BLaER1 (cell line): Measurements from ENCODE around the gene GALNT3.
A peak's percentile ranks its signal among the peaks of the same experiment; 100 is the strongest.

Experiments
- H3K27ac ChIP-seq: shearing (Covaris generic); formaldehyde crosslinking; 2 replicates; pipeline ENCODE4 v1.8.1; 2022
- H3K27me3 ChIP-seq: shearing (Covaris generic); formaldehyde crosslinking; 2 replicates; pipeline ENCODE4 v1.8.1; 2022
- H3K36me3 ChIP-seq: shearing (Covaris generic); formaldehyde crosslinking; 2 replicates; pipeline ENCODE4 v1.8.1; 2022
- H3K4me1 ChIP-seq: shearing (Covaris generic); formaldehyde crosslinking; 2 replicates; pipeline ENCODE4 v1.8.1; 2022
- H3K4me2 ChIP-seq: shearing (Covaris generic); formaldehyde crosslinking; 2 replicates; pipeline ENCODE4 v1.8.1; 2022
- H3K4me3 ChIP-seq: shearing (Covaris generic); formaldehyde crosslinking; 2 replicates; pipeline ENCODE4 v1.8.1; 2022
- H3K9ac ChIP-seq: shearing (Covaris generic); formaldehyde crosslinking; 2 replicates; pipeline ENCODE4 v1.8.1; 2022
- H3K9me3 ChIP-seq: shearing (Covaris generic); formaldehyde crosslinking; 2 replicates; pipeline ENCODE4 v1.8.1; 2022
- H4K20me1 ChIP-seq: shearing (Covaris generic); formaldehyde crosslinking; 2 replicates; pipeline ENCODE4 v1.8.1; 2022
- Cebpa-rat ChIP-seq: shearing (Covaris generic); IDR thresholded peaks from 2 replicates; pipeline ENCODE4 v1.8.1; 2022

The GALNT3 gene

GRCh38 chr2:165778653-165779451 is 15.2 kb downstream of the GALNT3 start:
- Histone ChIP-seq H3K27ac (no peak overlapping the region), H4K20me1 (no peaks in the 10 kb centered on the region), H3K4me3 (no peak overlapping the region), H3K9me3 (peaks cover 21% of the 10 kb centered on the region), H3K36me3 (0 out of 2 replicates have a peak, but pooled peaks cover 5% of the 10 kb centered on the region), H3K4me1 (peaks cover 10% of the 10 kb centered on the region), H3K9ac (no peak overlapping the region), H3K4me2 (no peak overlapping the region), H3K27me3 (no peaks in the 10 kb centered on the region)
- no peak for TF ChIP-seq Cebpa-rat

GRCh38 chr2:165778187-165778556 is 15.9 kb downstream of the GALNT3 start:
- Histone ChIP-seq H3K4me2 (no peak overlapping the region), H4K20me1 (no peaks in the 10 kb centered on the region), H3K27me3 (no peaks in the 10 kb centered on the region), H3K36me3 (peaks cover 5% of the 10 kb centered on the region; the same call in 1 of the 2 replicates), H3K4me1 (peaks cover 10% of the 10 kb centered on the region), H3K4me3 (no peak overlapping the region), H3K27ac (no peak overlapping the region), H3K9ac (no peak overlapping the region), H3K9me3 (peaks cover 28% of the 10 kb centered on the region)
- TF ChIP-seq Cebpa-rat = no peak

- Histone ChIP-seq H4K20me1 (no peaks in the 10 kb centered on the region), H3K4me3 (no peak overlapping the region), H3K4me2 (no peak overlapping the region), H3K4me1 (peaks cover 7% of the 10 kb centered on the region), H3K36me3 (peaks cover 6% of the 10 kb centered on the region; the same call in 1 of the 2 replicates), H3K27me3 (no peaks in the 10 kb centered on the region), H3K9ac (0 out of 2 replicates have a peak overlapping the region, but pooled peaks have one; percentile 36), H3K27ac (no peak overlapping the region), H3K9me3 (peaks cover 33% of the 10 kb centered on the region)
- TF ChIP-seq Cebpa-rat = no peak
These were observed 16.4 kb downstream of the GALNT3 start for GRCh38 chr2:165777522-165778186.

- H3K4me1 ChIP-seq = peaks cover 5% of the 10 kb centered on the region; the same call in 1 of the 2 replicates
- H3K36me3 ChIP-seq = peaks cover 14% of the 10 kb centered on the region; the same call in 1 of the 2 replicates
- no peak overlapping the region for H3K9ac ChIP-seq
- H3K27me3 ChIP-seq = no peaks in the 10 kb centered on the region
- H3K4me2 ChIP-seq = no peak overlapping the region
- no peak overlapping the region for H3K27ac ChIP-seq
- no peak overlapping the region for H3K4me3 ChIP-seq
- TF ChIP-seq Cebpa-rat = no peak
- H3K9me3 ChIP-seq = peaks cover 36% of the 10 kb centered on the region
- no peaks in the 10 kb centered on the region for H4K20me1 ChIP-seq
These were observed 17.3 kb downstream of the GALNT3 start for GRCh38 chr2:165776796-165777195.

- H3K27me3 ChIP-seq = no peaks in the 10 kb centered on the region
- H4K20me1 ChIP-seq = no peaks in the 10 kb centered on the region
- peaks cover 36% of the 10 kb centered on the region for H3K9me3 ChIP-seq
- H3K36me3 ChIP-seq = peaks cover 14% of the 10 kb centered on the region; the same call in 1 of the 2 replicates
- H3K4me2 ChIP-seq = no peak overlapping the region
- no peak for TF ChIP-seq Cebpa-rat
- peaks cover 5% of the 10 kb centered on the region; the same call in 1 of the 2 replicates for H3K4me1 ChIP-seq
- no peak overlapping the region for H3K27ac ChIP-seq
- H3K4me3 ChIP-seq = no peak overlapping the region
- H3K9ac ChIP-seq = no peak overlapping the region
These were observed 18.0 kb downstream of the GALNT3 start for GRCh38 chr2:165776013-165776412.

GRCh38 chr2:165773684-165774083 is 20.4 kb downstream of the GALNT3 start:
- Histone ChIP-seq H3K27ac (no peak overlapping the region), H3K4me3 (no peak overlapping the region), H3K36me3 (peaks cover 12% of the 10 kb centered on the region; the same call in 1 of the 2 replicates), H3K9me3 (peaks cover 19% of the 10 kb centered on the region), H3K9ac (no peak overlapping the region), H3K4me2 (no peak overlapping the region), H3K27me3 (no peaks in the 10 kb centered on the region), H4K20me1 (no peaks in the 10 kb centered on the region), H3K4me1 (peaks cover 5% of the 10 kb centered on the region; the same call in 1 of the 2 replicates)
- no peak for TF ChIP-seq Cebpa-rat

- Histone ChIP-seq H3K4me1 (no peaks in the 10 kb centered on the region), H3K9ac (no peak overlapping the region), H3K27me3 (no peaks in the 10 kb centered on the region), H3K4me2 (no peak overlapping the region), H3K36me3 (peaks cover 9% of the 10 kb centered on the region; the same call in 1 of the 2 replicates), H3K27ac (no peak overlapping the region), H3K9me3 (peaks cover 18% of the 10 kb centered on the region), H4K20me1 (no peaks in the 10 kb centered on the region), H3K4me3 (no peak overlapping the region)
- TF ChIP-seq Cebpa-rat = no peak
These were observed 21.9 kb downstream of the GALNT3 start for GRCh38 chr2:165772183-165772582.

- H3K36me3 ChIP-seq = no peaks in the 10 kb centered on the region
- H3K4me1 ChIP-seq = no peaks in the 10 kb centered on the region
- no peaks in the 10 kb centered on the region for H3K9me3 ChIP-seq
- H3K4me3 ChIP-seq = no peak overlapping the region
- no peak for TF ChIP-seq Cebpa-rat
- no peaks in the 10 kb centered on the region for H3K27me3 ChIP-seq
- no peak overlapping the region for H3K9ac ChIP-seq
- H4K20me1 ChIP-seq = no peaks in the 10 kb centered on the region
- no peak overlapping the region for H3K4me2 ChIP-seq
- H3K27ac ChIP-seq = no peak overlapping the region
These were observed 27.6 kb downstream of the GALNT3 start for GRCh38 chr2:165766326-165766927.

- Histone ChIP-seq H3K4me3 (no peak overlapping the region), H3K9me3 (no peaks in the 10 kb centered on the region), H3K27me3 (no peaks in the 10 kb centered on the region), H3K27ac (no peak overlapping the region), H3K4me2 (no peak overlapping the region), H3K4me1 (no peaks in the 10 kb centered on the region), H3K9ac (no peak overlapping the region), H4K20me1 (no peaks in the 10 kb centered on the region), H3K36me3 (no peaks in the 10 kb centered on the region; the same call in 1 of the 2 replicates)
- TF ChIP-seq Cebpa-rat = no peak
These were observed 31.3 kb downstream of the GALNT3 start for GRCh38 chr2:165762723-165763122.
